Stomach (tissue), 9 donors: Measurements from ENCODE around the gene ZBTB46. TPM values are rescaled to one million over a fixed set of nuclear protein-coding genes. Genes with fewer than 3 reads are reported as not detected.

Experiments used
- DNase-seq, 2 donors: peaks; one replicate each; pipeline versions ENCODE4 v3.0.0 to v3.0.0-alpha.2; 2013 to 2019
- H3K27ac ChIP-seq, 5 donors: fragments of 200-600 bp in 4 of 5; sonication (generic) in 4 of 5; one replicate each; pipeline ENCODE4 v1.5.1; 2013 to 2019; ENCODE audit warnings: mild to moderate bottlenecking in 1 of 5, moderate library complexity in 1 of 5
- H3K27me3 ChIP-seq, 3 donors: fragments of 200-600 bp; sonication (generic); one replicate each; pipeline ENCODE4 v1.5.1; 2017 to 2019; ENCODE audit warnings: mixed run types in 1 of 3
- H3K36me3 ChIP-seq, 4 donors: fragments of 200-600 bp; sonication (generic); 1 replicate in 3 of 4; 2 replicates in 1 of 4; pipeline ENCODE4 v1.5.1; 2016 to 2019
- H3K4me1 ChIP-seq, 4 donors: fragments of 200-600 bp; sonication (generic); one replicate each; pipeline ENCODE4 v1.5.1; 2016 to 2019
- H3K4me3 ChIP-seq, 4 donors: fragments of 200-600 bp; sonication (generic) in 3 of 4; one replicate each; pipeline ENCODE4 v1.5.1; 2016 to 2019; ENCODE audit warnings: mild to moderate bottlenecking in 1 of 4
- H3K9me3 ChIP-seq, 4 donors: fragments of 200-600 bp; sonication (generic); one replicate each; pipeline ENCODE4 v1.5.1; 2016 to 2019
- EP300 ChIP-seq: sonication (generic); formaldehyde crosslinking; IDR thresholded peaks from one replicate; pipeline ENCODE4 v1.6.1; 2017; ENCODE audit warnings: antibody characterized with exemption
- POLR2A ChIP-seq, 4 donors: fragments of 450-650 bp; IDR thresholded peaks; one replicate each; pipeline ENCODE4 v1.6.1; 2016; ENCODE audit warnings: antibody characterized with exemption in 4 of 4, control low read depth in 2 of 4, mild to moderate bottlenecking in 1 of 4, moderate library complexity in 1 of 4
- POLR2AphosphoS5 ChIP-seq, 3 donors: sonication (generic); formaldehyde crosslinking; IDR thresholded peaks; one replicate each; pipeline ENCODE4 v1.6.1; 2016; ENCODE audit warnings: antibody characterized with exemption in 3 of 3
- WGBS, 5 donors: extraction: QIAGEN DNeasy Blood & Tissue Kit in 3 of 5; methylation state at CpG; one replicate each; pipeline versions ENCODE4 v1.1.5 to v1.1.7; 2013 to 2018; 5-methylcytosine and 5-hydroxymethylcytosine counted together
- intact Hi-C: fragments of 100-400 bp; cut with DNase I; formaldehyde crosslinking; loops from one replicate; pipeline ENCODE4 v1.15.1; 2023; ENCODE audit warnings: low total_unique reads
- polyA plus RNA-seq, 3 donors: library from polyadenylated mRNA; stranded (reverse); fragments of 200-250 nt; gene quantifications; one replicate each; pipeline ENCODE4 v1.2.3, GENCODE V29; 2013
- total RNA-seq, 5 donors: library from RNA; depleted of rRNA; stranded (reverse); fragments of >200 nt; gene quantifications; one replicate each; pipeline versions ENCODE4 v1.1.0 to v1.2.3, GENCODE V29; 2014 to 2016
- TF ChIP-seq, protein P1 (sequence below), 7 experiments: fragments of 450-650 bp in 4 of 7; fragments of 200-600 bp in 3 of 7; sonication (generic) in 3 of 7; IDR thresholded peaks; one replicate each; pipeline ENCODE4 v1.5.1; 2016 to 2019; ENCODE audit warnings: antibody characterized with exemption in 7 of 7, control low read depth in 2 of 7, mild to moderate bottlenecking in 1 of 7
- donor health status: healthy with polysubstance abuse.
- donor health status: Bipolar disorder and iron deficiency.
- donor health status: healthy.

Gene ZBTB46
- total and polyA plus RNA-seq, 8 donors: 0.58 to 13.4 (median 2.5) TPM

DNA sequence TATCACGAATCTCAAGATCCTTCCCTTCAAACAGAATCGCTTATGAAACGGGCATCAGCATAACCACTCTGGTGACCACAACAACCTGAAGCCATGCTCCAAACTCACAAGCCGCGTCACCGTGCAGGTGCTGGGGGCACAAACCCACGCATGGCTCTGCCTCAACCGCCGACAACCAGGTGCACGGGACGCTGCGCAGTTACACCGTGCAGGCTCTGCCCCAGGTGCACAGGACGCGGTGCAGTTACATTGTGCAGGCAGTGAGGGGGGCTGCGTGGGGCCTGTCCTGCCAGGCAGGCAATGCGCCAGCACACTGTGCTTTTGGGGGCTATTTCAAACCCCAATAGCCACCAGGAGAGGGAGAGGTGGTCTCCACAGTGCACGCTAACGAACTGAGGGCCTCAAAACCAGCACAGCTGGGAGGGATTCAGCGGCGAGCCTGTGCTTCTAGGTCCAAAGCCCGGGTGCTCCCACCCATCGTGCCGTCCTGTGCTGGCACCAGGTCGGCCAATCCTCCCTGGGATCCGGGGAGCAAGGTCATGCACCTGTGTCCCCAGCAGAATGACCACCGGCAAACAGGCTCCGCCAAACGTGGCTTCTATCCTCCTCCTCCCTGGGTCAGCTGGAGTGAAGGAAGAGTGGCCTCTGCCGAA, 35.8 kb downstream of the ZBTB46 start:
- DNase-seq: no peak
- Histone ChIP-seq H3K4me3 (no peak overlapping the region), H3K9me3 (no peaks in the 10 kb centered on the region), H3K27me3 (no peaks in the 10 kb centered on the region), H3K4me1 (peaks cover 0 to 5% (median 0%) of the 10 kb centered on the region in 4 donors), H3K27ac (no peak overlapping the region), H3K36me3 (peaks cover 0 to 3% (median 2%) of the 10 kb centered on the region in 4 donors)
- intact Hi-C loops: no loop called here
- WGBS, 5 donors: 89 to 93% (median 90%) methylated on average over 15 to 30 of the region's 30 CpGs
- TF ChIP-seq EP300 (no peak), POLR2AphosphoS5 (IDR thresholded peaks at IDR 0.05) (no peak), POLR2A (IDR thresholded peaks at IDR 0.05) (no peak)
- TF ChIP-seq, protein P1, sequence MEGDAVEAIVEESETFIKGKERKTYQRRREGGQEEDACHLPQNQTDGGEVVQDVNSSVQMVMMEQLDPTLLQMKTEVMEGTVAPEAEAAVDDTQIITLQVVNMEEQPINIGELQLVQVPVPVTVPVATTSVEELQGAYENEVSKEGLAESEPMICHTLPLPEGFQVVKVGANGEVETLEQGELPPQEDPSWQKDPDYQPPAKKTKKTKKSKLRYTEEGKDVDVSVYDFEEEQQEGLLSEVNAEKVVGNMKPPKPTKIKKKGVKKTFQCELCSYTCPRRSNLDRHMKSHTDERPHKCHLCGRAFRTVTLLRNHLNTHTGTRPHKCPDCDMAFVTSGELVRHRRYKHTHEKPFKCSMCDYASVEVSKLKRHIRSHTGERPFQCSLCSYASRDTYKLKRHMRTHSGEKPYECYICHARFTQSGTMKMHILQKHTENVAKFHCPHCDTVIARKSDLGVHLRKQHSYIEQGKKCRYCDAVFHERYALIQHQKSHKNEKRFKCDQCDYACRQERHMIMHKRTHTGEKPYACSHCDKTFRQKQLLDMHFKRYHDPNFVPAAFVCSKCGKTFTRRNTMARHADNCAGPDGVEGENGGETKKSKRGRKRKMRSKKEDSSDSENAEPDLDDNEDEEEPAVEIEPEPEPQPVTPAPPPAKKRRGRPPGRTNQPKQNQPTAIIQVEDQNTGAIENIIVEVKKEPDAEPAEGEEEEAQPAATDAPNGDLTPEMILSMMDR (IDR thresholded peaks at IDR 0.05): no peak

DNA sequence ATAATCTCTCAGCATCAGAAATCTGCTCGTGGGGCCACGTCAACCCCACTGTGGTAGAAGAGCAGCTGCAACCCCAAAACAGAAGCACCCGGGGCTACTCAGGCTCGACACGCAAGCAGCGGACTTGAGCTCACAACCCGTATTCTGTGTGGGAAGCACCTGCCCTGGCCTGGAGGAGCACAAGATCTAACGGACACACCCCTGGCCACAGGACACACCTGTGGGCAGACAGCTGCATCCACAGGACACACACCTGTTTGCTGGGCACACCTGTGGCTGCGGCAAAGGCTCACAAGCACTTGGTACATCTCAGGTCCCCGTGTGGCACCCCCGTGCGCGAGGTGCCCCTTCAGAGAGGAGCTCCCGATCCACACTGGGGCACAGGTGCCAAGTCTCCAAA, 36.5 kb downstream of the ZBTB46 start:
- WGBS, 5 donors: 77 to 87% (median 83%) methylated on average over 10 to 14 of the region's 14 CpGs

DNA sequence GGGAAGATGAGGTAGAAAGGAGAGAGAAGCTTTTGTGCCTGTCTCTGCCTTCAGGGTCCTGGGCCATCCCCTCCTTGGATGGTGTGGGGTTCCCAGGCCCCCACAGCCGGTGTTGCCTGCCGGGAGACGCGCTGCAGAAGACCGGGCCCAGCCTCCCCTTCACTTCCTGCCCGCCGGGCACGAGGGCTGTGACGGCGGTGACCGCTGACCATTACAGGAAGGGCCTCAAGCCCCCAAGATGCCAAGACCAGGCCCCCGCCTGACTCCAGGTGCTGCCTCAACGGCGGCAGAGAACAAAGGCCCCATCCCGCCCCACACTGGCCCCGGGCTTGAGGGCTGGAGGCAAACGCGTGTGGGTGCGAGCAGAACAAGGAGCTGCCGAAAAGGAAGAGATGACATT, 38.2 kb downstream of the ZBTB46 start:
- intact Hi-C loops: no loop called here
- Histone ChIP-seq H3K9me3 (no peaks in the 10 kb centered on the region), H3K27me3 (no peaks in the 10 kb centered on the region), H3K27ac (peak overlapping the region in 1 of 5 donors; percentile 32), H3K4me1 (peaks cover 0 to 5% (median 0%) of the 10 kb centered on the region in 4 donors), H3K4me3 (no peak overlapping the region), H3K36me3 (peaks cover 5 to 17% (median 17%) of the 10 kb centered on the region in 4 donors)
- TF ChIP-seq POLR2AphosphoS5 (IDR thresholded peaks at IDR 0.05): no peak
- TF ChIP-seq, protein P1 (IDR thresholded peaks at IDR 0.05): no peak
- no peak for TF ChIP-seq POLR2A (IDR thresholded peaks at IDR 0.05)
- TF ChIP-seq EP300: no peak
- DNase-seq: no peak
- WGBS, 5 donors: 69 to 87% (median 81%) methylated on average over 20 of the region's 20 CpGs; no CpG with 5 or more reads in 1 of the 5 donors

More for the DNA sequence above, 36.5 kb downstream of the ZBTB46 start:
- Histone ChIP-seq H3K9me3 (no peaks in the 10 kb centered on the region), H3K27me3 (no peaks in the 10 kb centered on the region), H3K27ac (no peak overlapping the region), H3K4me1 (peaks cover 0 to 5% (median 0%) of the 10 kb centered on the region in 4 donors), H3K36me3 (peaks cover under 1 to 10% (median 9%) of the 10 kb centered on the region in 4 donors), H3K4me3 (no peak overlapping the region)
- DNase-seq: no peak
- intact Hi-C loops: no loop called here
- no peak for TF ChIP-seq POLR2A (IDR thresholded peaks at IDR 0.05)
- TF ChIP-seq EP300: no peak
- TF ChIP-seq, protein P1 (IDR thresholded peaks at IDR 0.05): no peak
- TF ChIP-seq POLR2AphosphoS5 (IDR thresholded peaks at IDR 0.05): no peak

DNA sequence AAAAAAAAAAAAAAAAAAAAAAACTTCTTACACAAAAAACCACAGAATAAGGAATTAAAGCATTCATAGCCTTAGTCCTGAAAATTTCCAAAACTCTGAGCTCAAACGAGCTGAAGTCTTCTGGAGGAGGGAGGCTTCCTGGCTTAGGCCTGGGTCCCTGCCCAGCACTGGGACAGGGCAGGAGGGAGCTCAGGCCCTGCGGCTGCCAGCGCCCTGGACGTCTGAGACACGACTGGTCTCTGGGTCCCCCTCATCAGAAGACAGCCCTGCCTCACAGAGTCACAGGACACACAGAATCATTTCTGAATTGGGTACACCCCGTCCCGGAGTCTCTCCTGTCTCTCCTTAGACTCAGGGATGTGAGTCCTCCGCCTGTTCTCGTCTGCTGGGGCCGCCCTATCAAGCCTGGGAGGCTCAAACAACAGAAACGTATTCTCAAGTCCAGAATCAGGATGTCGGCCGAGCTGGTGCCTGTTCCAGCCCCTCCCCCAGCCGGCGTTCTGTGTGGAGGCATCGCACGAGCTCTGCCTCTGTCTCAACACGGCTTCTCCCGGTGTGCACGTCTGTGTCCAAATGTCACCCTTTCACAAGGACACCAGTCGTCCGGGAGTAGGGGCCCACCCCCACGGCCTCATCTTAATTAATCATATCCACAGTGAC, 39.4 kb downstream of the ZBTB46 start:
- H3K4me3 ChIP-seq: no peak overlapping the region
- intact Hi-C loops: no loop called here
- WGBS, 5 donors: 47 to 62% (median 57%) methylated on average over 22 to 23 of the region's 23 CpGs
- peak in 1 of 2 donors; percentile 51 for DNase-seq
- H3K27ac ChIP-seq: peak overlapping the region in 3 of 5 donors; percentile 16 to 35 (median 18)
- no peaks in the 10 kb centered on the region for H3K27me3 ChIP-seq
- TF ChIP-seq POLR2A (IDR thresholded peaks at IDR 0.05): no peak
- TF ChIP-seq EP300: no peak
- TF ChIP-seq, protein P1 (IDR thresholded peaks at IDR 0.05): no peak
- no peak for TF ChIP-seq POLR2AphosphoS5 (IDR thresholded peaks at IDR 0.05)
- H3K9me3 ChIP-seq: no peaks in the 10 kb centered on the region
- peaks cover 0 to 5% (median under 1%) of the 10 kb centered on the region in 4 donors for H3K4me1 ChIP-seq
- H3K36me3 ChIP-seq: peaks cover 5 to 23% (median 19%) of the 10 kb centered on the region in 4 donors
